GM10266 (cell line): ENCODE results near the gene TMEM79.
A peak's percentile ranks its signal among the peaks of the same experiment; 100 is the strongest.

Source experiments
- DNase-seq: peaks from one replicate; pipeline ENCODE4 v3.0.0; 2012; ENCODE audit errors: extremely low spot score
- TF ChIP-seq, protein P1 (sequence below): IDR thresholded peaks from 2 replicates; pipeline ENCODE4 v1.5.1; 2012; ENCODE audit warnings: mild to moderate bottlenecking, low read depth; ENCODE audit not compliant: control insufficient read depth, insufficient read depth; ENCODE audit errors: missing control alignments

TMEM79 gene

DNA sequence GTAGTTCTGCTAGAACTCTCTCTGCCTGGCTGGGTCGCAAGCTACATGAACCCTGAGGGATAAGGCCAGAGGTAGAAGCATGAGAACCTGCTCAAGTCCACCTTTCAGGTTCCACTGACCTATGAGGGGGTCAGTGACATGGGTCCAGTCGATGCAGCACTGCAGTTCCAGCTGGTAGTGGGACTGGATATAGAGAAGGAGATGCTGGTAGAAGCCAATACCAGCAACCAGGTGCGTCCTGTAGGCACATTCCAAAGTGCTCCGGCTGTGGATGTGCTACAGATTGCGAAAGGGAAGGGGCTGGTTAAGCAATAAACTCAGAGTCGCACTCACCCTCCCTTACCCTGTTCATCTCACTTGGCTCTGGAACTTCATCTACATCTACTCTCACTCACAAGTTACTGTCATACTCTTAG is 7.2 kb upstream of the TMEM79 start:
- DNase-seq: no peak
- TF ChIP-seq, protein P1, sequence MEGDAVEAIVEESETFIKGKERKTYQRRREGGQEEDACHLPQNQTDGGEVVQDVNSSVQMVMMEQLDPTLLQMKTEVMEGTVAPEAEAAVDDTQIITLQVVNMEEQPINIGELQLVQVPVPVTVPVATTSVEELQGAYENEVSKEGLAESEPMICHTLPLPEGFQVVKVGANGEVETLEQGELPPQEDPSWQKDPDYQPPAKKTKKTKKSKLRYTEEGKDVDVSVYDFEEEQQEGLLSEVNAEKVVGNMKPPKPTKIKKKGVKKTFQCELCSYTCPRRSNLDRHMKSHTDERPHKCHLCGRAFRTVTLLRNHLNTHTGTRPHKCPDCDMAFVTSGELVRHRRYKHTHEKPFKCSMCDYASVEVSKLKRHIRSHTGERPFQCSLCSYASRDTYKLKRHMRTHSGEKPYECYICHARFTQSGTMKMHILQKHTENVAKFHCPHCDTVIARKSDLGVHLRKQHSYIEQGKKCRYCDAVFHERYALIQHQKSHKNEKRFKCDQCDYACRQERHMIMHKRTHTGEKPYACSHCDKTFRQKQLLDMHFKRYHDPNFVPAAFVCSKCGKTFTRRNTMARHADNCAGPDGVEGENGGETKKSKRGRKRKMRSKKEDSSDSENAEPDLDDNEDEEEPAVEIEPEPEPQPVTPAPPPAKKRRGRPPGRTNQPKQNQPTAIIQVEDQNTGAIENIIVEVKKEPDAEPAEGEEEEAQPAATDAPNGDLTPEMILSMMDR: no peak

DNA sequence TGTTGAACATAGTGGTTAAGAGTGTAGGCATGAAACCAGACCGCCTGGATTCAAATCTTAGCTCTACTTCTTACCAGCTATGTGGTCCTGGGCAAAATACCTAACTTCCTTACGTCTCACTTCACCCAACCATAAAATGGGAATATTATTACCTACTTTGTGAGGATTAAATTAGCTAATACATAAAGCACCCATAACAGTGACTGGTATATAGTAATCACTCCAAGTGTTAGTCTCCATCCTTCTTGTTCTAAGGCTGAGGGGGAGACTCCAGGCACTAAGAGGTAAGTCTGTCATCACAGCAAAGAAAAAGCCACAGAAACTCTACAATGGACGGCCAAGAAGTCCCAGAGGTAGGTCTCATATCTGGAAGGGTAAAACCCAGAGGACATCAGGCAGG is 4.3 kb upstream of the TMEM79 start:
- DNase-seq: no peak
- TF ChIP-seq, protein P1: no peak

DNA sequence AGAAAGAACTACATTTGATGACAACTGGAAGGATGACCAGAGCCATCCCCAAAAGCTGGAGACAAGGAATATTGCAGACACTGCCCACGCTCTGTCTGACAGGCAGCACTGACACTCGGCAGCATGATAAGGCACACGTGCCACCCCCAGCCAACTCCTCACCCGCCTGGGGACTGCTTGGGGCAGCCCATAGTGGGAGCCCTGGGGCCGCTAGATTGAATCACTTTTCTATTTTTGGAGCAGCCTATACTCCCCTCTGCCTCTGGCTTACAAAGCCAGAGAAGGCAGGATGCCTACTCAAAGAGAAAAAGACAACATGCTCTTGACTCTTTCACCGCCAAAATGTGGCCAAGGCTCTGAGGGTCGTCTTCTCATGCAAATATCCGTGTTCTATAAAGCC is 2.8 kb upstream of the TMEM79 start:
- DNase-seq: peak; percentile 66
- TF ChIP-seq, protein P1: peak; percentile 31

DNA sequence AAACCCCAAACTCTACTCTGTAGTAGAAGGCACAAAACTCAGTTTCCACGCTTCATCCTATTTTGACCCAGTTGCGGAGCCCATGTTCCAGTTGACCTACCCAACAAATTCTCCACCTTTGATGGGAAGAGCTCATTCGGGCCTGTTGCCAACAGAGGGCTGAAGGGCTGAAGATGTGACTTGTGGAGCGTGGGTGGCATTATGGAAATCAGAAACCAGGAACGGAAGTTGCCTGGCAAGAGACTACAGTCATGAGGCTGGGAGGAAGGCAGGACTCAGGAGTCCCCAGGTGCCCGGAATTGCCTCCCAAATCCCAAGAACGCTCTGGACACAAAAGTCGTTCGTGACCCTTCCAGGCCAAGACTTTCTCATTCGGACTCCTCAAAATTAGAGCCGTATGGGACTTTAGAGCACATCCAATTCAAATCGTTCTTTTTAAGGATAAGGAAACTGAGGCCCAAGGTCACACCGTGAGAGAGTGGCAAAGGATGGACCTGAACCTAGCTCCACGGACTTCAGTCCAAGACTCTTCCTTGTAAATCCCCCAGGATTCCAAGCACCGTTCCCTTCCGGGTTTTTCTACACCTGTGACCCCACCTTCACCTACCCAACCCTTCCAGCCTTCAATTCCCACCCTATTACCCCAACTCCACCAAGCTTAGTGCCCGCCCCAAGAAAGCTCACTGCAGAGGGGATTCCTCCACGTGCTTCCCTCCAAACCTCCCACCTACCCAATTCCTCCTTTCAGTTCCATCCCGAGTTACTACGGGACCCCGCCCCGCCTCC is 2.2 kb upstream of the TMEM79 start:
- TF ChIP-seq, protein P1: no peak
- no peak for DNase-seq

DNA sequence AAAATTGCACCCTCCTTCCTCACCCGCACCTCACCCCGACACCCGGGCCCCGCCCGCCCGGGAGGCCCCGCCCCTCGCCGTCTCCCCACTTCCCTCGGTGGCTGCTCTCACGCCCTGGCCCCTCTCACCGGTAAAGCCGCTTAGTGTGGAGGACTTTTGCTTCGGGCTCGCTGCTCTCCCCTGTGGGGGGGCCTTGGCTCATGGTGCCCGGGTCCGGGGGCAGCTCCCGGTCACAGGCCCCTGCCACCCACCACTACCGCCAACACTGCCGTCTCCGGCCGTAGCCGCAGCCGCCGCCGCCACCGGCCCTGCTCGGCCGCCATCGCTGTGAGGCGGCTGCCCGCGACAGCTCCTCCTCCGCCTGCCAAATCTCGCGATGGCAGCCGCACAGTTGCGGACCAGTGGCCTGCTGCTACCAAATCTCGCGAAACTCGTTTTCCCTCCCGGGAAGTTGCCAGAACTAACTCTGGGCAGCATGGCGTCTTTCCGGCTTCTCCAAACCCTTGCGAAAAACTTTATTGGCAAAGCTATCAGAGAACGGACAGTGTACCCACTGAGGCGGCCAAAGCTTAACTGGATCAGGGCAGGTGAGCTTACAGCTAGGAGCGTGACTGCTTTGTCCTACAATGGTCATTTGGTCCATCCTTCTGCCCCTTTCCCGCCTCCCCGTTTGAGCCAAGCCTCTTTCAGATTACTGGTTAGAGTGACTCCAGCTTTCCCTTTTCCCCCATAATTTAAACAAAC is 1.5 kb upstream of the TMEM79 start, which contains the start of gene SMG5:
Gene SMG5, minus strand, starts transcription at position 347 of the 744 bp plus-strand sequence. Its CDS starts 145 bp downstream, at position 202.
- TF ChIP-seq, protein P1: no peak
- peak; percentile 96 for DNase-seq

DNA sequence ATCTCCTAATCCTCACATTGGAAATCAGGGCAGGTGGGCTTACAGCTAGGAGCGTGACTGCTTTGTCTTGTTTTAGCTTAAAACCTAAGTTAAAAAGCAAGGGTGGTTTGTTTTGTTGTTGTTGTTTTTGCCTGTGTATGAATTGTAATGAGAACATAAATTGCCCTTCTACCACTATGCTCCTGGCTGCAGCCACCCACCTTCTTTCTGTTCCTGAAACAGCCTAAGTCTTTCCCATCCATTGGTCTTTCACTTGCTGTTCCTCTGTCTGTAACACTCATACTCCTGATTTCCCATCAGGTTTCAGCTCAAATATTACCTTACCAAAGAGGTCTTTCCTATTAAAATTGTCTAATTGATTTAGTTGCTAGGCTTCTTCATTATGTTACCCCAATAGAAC is 604 bp upstream of the TMEM79 start:
- DNase-seq: no peak
- TF ChIP-seq, protein P1: no peak

DNA sequence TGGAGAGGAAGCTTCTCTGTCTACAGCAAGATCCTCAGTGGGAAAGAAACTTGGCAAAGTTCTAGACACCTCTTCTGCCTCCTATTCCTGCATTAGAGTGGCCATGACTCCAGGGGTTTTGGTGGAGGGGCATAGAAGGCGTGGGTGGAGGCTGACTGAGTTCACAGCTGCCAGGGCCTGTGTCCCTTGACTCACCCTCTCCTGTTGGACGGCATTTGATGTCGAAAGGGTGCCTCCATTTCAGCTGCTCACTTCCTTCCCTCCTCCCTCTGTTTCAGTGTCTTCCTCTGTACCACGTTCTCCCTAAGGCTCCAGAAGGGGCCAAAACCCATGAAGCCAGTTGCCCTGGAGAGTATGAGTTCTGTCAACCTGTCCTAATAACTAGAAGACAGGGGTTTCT is 632 bp downstream of the TMEM79 start:
- TF ChIP-seq, protein P1: no peak

More for the DNA sequence above, 632 bp downstream of the TMEM79 start:
- no peak for DNase-seq
